SJSA1 (cell line): ENCODE data around the gene CCDC40. TPM values are rescaled to one million over a fixed set of nuclear protein-coding genes. Genes with fewer than 3 reads are reported as not detected.
"Not testable (repeated sequence)": the region's sequence is repeated elsewhere in the genome, so short reads cannot be mapped to it uniquely, and the experiment has no call there.

Experiments
- DNase-seq, 2 experiments: peaks; one replicate each; pipeline ENCODE4 v3.0.0-alpha.2; 2015 to 2020; ENCODE audit warnings: low spot score in 2 of 2, low read depth in 1 of 2
- H3K27ac ChIP-seq: fragments of 250-450 bp; sonication (Bioruptor Pico); 2 replicates; pipeline ENCODE4 v1.5.1; 2020; ENCODE audit warnings: mild to moderate bottlenecking, moderate library complexity
- H3K27me3 ChIP-seq: fragments of 250-450 bp; sonication (Bioruptor Pico); replicated peaks from 2 replicates; pipeline ENCODE4 v1.5.1; 2020; ENCODE audit warnings: mild to moderate bottlenecking, moderate library complexity
- H3K36me3 ChIP-seq: fragments of 250-450 bp; sonication (Bioruptor Pico); 2 replicates; pipeline ENCODE4 v1.5.1; 2020; ENCODE audit warnings: mild to moderate bottlenecking
- H3K4me1 ChIP-seq: fragments of 250-450 bp; sonication (Bioruptor Pico); replicated peaks from 2 replicates; pipeline ENCODE4 v1.6.1; 2021; ENCODE audit warnings: mild to moderate bottlenecking
- H3K4me3 ChIP-seq: fragments of 250-450 bp; sonication (Bioruptor Pico); 2 replicates; pipeline ENCODE4 v1.5.1; 2020; ENCODE audit warnings: mild to moderate bottlenecking
- H3K9me3 ChIP-seq: fragments of 250-450 bp; sonication (Bioruptor Pico); replicated peaks from 2 replicates; pipeline ENCODE4 v1.5.1; 2020; ENCODE audit warnings: mild to moderate bottlenecking
- total RNA-seq: library from RNA; depleted of rRNA; stranded (reverse); fragments of >200 nt; shearing (Covaris generic); gene quantifications from 2 replicates; pipeline ENCODE4 v1.2.3, GENCODE V29; 2014

Gene CCDC40
- total RNA-seq, 1 experiment from 2014 or later, result 2.2 TPM

- Histone ChIP-seq H3K27me3 (no peaks in the 10 kb centered on the region), H3K4me3 (no peak overlapping the region), H3K36me3 (0 out of 2 replicates have a peak, but pooled peaks cover 3% of the 10 kb centered on the region), H3K9me3 (no peaks in the 10 kb centered on the region), H3K4me1 (peaks cover 42% of the 10 kb centered on the region), H3K27ac (no peak overlapping the region)
- no peak for DNase-seq
Measured at GRCh38 chr17:79992649-79993389, 43.6 kb upstream of the CCDC40 start.

- H3K36me3 ChIP-seq, result 0 out of 2 replicates have a peak, but pooled peaks cover 3% of the 10 kb centered on the region
- H3K4me1 ChIP-seq, result peaks cover 34% of the 10 kb centered on the region
- H3K9me3 ChIP-seq, result no peaks in the 10 kb centered on the region
- H3K4me3 ChIP-seq, result no peak overlapping the region
- no peaks in the 10 kb centered on the region for H3K27me3 ChIP-seq
- DNase-seq, result no peak
- no peak overlapping the region for H3K27ac ChIP-seq
Measured at GRCh38 chr17:79993390-79994227, 42.8 kb upstream of the CCDC40 start.

GRCh38 chr17:79994228-79994569 is 42.2 kb upstream of the CCDC40 start:
- H3K36me3 ChIP-seq, H3K27ac ChIP-seq: not testable (repeated sequence)

GRCh38 chr17:79994602-79995001 is 41.8 kb upstream of the CCDC40 start:
- peaks cover 30% of the 10 kb centered on the region for H3K4me1 ChIP-seq
- no peak overlapping the region for H3K27ac ChIP-seq
- H3K27me3 ChIP-seq, result no peaks in the 10 kb centered on the region
- no peaks in the 10 kb centered on the region for H3K9me3 ChIP-seq
- no peak overlapping the region for H3K4me3 ChIP-seq
- H3K36me3 ChIP-seq, result 0 out of 2 replicates have a peak, but pooled peaks cover 3% of the 10 kb centered on the region
- DNase-seq, result no peak

More at GRCh38 chr17:79994228-79994569, 42.2 kb upstream of the CCDC40 start:
- not testable (repeated sequence) for H3K9me3 ChIP-seq, H3K27me3 ChIP-seq, DNase-seq, H3K4me3 ChIP-seq
- peaks cover 30% of the 10 kb centered on the region for H3K4me1 ChIP-seq

- 0 out of 2 replicates have a peak, but pooled peaks cover 10% of the 10 kb centered on the region for H3K36me3 ChIP-seq
- peaks cover 30% of the 10 kb centered on the region for H3K4me1 ChIP-seq
- no peaks in the 10 kb centered on the region for H3K27me3 ChIP-seq
- no peak for DNase-seq
- H3K4me3 ChIP-seq, result no peak overlapping the region
- no peak overlapping the region for H3K27ac ChIP-seq
- no peaks in the 10 kb centered on the region; the same call in 1 of the 2 replicates for H3K9me3 ChIP-seq
Measured at GRCh38 chr17:79995696-79996095, 40.7 kb upstream of the CCDC40 start.

GRCh38 chr17:79996291-79996690 is 40.2 kb upstream of the CCDC40 start:
- Histone ChIP-seq H3K4me1 (peaks cover 27% of the 10 kb centered on the region), H3K36me3 (0 out of 2 replicates have a peak, but pooled peaks cover 11% of the 10 kb centered on the region), H3K27me3 (no peaks in the 10 kb centered on the region), H3K4me3 (no peak overlapping the region), H3K9me3 (no peaks in the 10 kb centered on the region; the same call in 1 of the 2 replicates), H3K27ac (no peak overlapping the region)
- DNase-seq, result no peak

- Histone ChIP-seq H3K27ac (no peak overlapping the region), H3K36me3 (peaks cover 13% of the 10 kb centered on the region), H3K27me3 (no peaks in the 10 kb centered on the region), H3K4me3 (no peak overlapping the region), H3K9me3 (no peaks in the 10 kb centered on the region; the same call in 1 of the 2 replicates), H3K4me1 (peaks cover 21% of the 10 kb centered on the region)
- no peak for DNase-seq
Measured at GRCh38 chr17:79997011-79997660, 39.3 kb upstream of the CCDC40 start.

GRCh38 chr17:80000136-80000535 is 36.3 kb upstream of the CCDC40 start:
- H3K9me3 ChIP-seq, result no peaks in the 10 kb centered on the region; the same call in 1 of the 2 replicates
- H3K4me3 ChIP-seq, result no peak overlapping the region
- no peak for DNase-seq
- H3K27me3 ChIP-seq, result no peaks in the 10 kb centered on the region
- H3K4me1 ChIP-seq, result no peaks in the 10 kb centered on the region
- H3K27ac ChIP-seq, result no peak overlapping the region
- peaks cover 23% of the 10 kb centered on the region for H3K36me3 ChIP-seq

GRCh38 chr17:80000981-80001775 is 35.3 kb upstream of the CCDC40 start:
- H3K27me3 ChIP-seq, result no peaks in the 10 kb centered on the region
- no peak for DNase-seq
- peaks cover 23% of the 10 kb centered on the region for H3K36me3 ChIP-seq
- no peak overlapping the region for H3K27ac ChIP-seq
- H3K4me1 ChIP-seq, result peaks cover 5% of the 10 kb centered on the region
- no peaks in the 10 kb centered on the region; the same call in 1 of the 2 replicates for H3K9me3 ChIP-seq
- no peak overlapping the region for H3K4me3 ChIP-seq

GRCh38 chr17:80002070-80002641 is 34.3 kb upstream of the CCDC40 start:
- no peak for DNase-seq
- peaks cover 5% of the 10 kb centered on the region for H3K4me1 ChIP-seq
- H3K27me3 ChIP-seq, result no peaks in the 10 kb centered on the region
- H3K27ac ChIP-seq, result no peak overlapping the region
- no peak overlapping the region for H3K4me3 ChIP-seq
- H3K9me3 ChIP-seq, result no peaks in the 10 kb centered on the region; the same call in 1 of the 2 replicates
- H3K36me3 ChIP-seq, result peaks cover 23% of the 10 kb centered on the region

- no peak overlapping the region for H3K4me3 ChIP-seq
- peaks cover 23% of the 10 kb centered on the region for H3K36me3 ChIP-seq
- no peak for DNase-seq
- H3K9me3 ChIP-seq, result no peaks in the 10 kb centered on the region; the same call in 1 of the 2 replicates
- H3K4me1 ChIP-seq, result peaks cover 5% of the 10 kb centered on the region
- H3K27me3 ChIP-seq, result no peaks in the 10 kb centered on the region
- no peak overlapping the region for H3K27ac ChIP-seq
Measured at GRCh38 chr17:80002690-80003490, 33.6 kb upstream of the CCDC40 start.

- peaks cover 28% of the 10 kb centered on the region for H3K36me3 ChIP-seq
- H3K9me3 ChIP-seq, result no peaks in the 10 kb centered on the region; the same call in 1 of the 2 replicates
- H3K27me3 ChIP-seq, result no peaks in the 10 kb centered on the region
- H3K27ac ChIP-seq, result no peak overlapping the region
- no peak for DNase-seq
- peaks cover 5% of the 10 kb centered on the region for H3K4me1 ChIP-seq
- no peak overlapping the region for H3K4me3 ChIP-seq
Measured at GRCh38 chr17:80003969-80004368, 32.5 kb upstream of the CCDC40 start.
